ENCODE results near the gene MPHOSPH6.

- no peak for TF ChIP-seq CTCF (IDR thresholded peaks at IDR 0.05)
- TF ChIP-seq POLR2A (IDR thresholded peaks at IDR 0.05), result no peak
- no peak for TF ChIP-seq POLR2AphosphoS5 (IDR thresholded peaks at IDR 0.05)
- no peak for TF ChIP-seq EP300 (IDR thresholded peaks at IDR 0.05; ENCODE audit: low read depth)
Observed at GRCh38 chr16:82119405-82119804, 50.6 kb downstream of the MPHOSPH6 start.
